Naive thymus-derived CD8-positive, alpha-beta T cell (primary cell): ENCODE measurements around the gene GUCY1A2. TPM values are rescaled to one million over a fixed set of nuclear protein-coding genes. Genes with fewer than 3 reads are reported as not detected.

Source experiments
- ATAC-seq, 2 donors: fragments of 150-1000 bp; cut with Tn5 transposase in 1 of 2; sonication (Bioruptor Pico), chemical (Tn5 transposase) in 1 of 2; 1 replicate in 1 of 2; 2 replicates in 1 of 2; pipeline ENCODE4 v1.10.0; 2021; ENCODE audit warnings: mild to moderate bottlenecking in 2 of 2, moderate library complexity in 2 of 2
- POLR2A ChIA-PET: fragments of 350-600 bp; sonication (Branson Sonifier 250); formaldehyde crosslinking; loops from one replicate; lab custom pipeline; 2021; ENCODE audit warnings: antibody characterized with exemption; lab: Charles Lee
- DNase-seq, 10 donors: peaks; one replicate each; pipeline versions ENCODE4 v3.0.0 to v3.0.0-alpha.2; 2020 to 2022
- H3K27ac Mint-ChIP-seq, 10 donors: one replicate each; pipeline ENCODE4 v1.8.0; 2020 to 2022; ENCODE audit warnings: mild to moderate bottlenecking in 10 of 10, mixed read lengths in 10 of 10, moderate library complexity in 4 of 10, inconsistent platforms in 1 of 10
- H3K27me3 Mint-ChIP-seq, 5 donors: one replicate each; pipeline ENCODE4 v1.8.0; 2021 to 2022; ENCODE audit warnings: mixed read lengths in 5 of 5
- H3K36me3 Mint-ChIP-seq, 3 donors: one replicate each; pipeline ENCODE4 v1.8.0; 2020 to 2022; ENCODE audit warnings: mixed read lengths in 3 of 3, mild to moderate bottlenecking in 2 of 3, inconsistent platforms in 1 of 3
- H3K4me1 Mint-ChIP-seq, 4 donors: one replicate each; pipeline ENCODE4 v1.8.0; 2021 to 2022; ENCODE audit warnings: mixed read lengths in 4 of 4
- H3K4me3 Mint-ChIP-seq, 10 donors: one replicate each; pipeline ENCODE4 v1.8.0; 2020 to 2022; ENCODE audit warnings: mild to moderate bottlenecking in 10 of 10, mixed read lengths in 10 of 10, moderate library complexity in 6 of 10, inconsistent platforms in 1 of 10
- H3K9me3 Mint-ChIP-seq, 9 donors: one replicate each; pipeline ENCODE4 v1.8.0; 2020 to 2022; ENCODE audit warnings: mixed read lengths in 9 of 9, mild to moderate bottlenecking in 3 of 9, inconsistent platforms in 1 of 9, moderate library complexity in 1 of 9
- polyA plus RNA-seq, 3 donors: library from polyadenylated mRNA; unstranded; fragments of 300-500 nt; fragmentation: Illumina TruSeq; gene quantifications; one replicate each; pipeline ENCODE4 v1.2.3, GENCODE V29; 2021
- total RNA-seq, 8 experiments: library from RNA in 2 of 8; stranded (reverse) in 2 of 8; gene quantifications; one replicate each; pipeline ENCODE4 v1.2.3 and lab custom pipeline; 2021 to 2026

Gene GUCY1A2
- total and polyA plus RNA-seq, 5 experiments from 2014 or later: not detected

GRCh38 chr11:106728859-106729258 lies 289.4 kb downstream of the GUCY1A2 start:
- H3K27ac Mint-ChIP-seq: no peak overlapping the region
- H3K36me3 Mint-ChIP-seq: no peaks in the 10 kb centered on the region
- H3K4me3 Mint-ChIP-seq: no peak overlapping the region
- DNase-seq (no peak), ATAC-seq (no peak)
- H3K27me3 Mint-ChIP-seq: no peaks in the 10 kb centered on the region
- H3K9me3 Mint-ChIP-seq: peaks cover 0 to 10% (median 4%) of the 10 kb centered on the region in 9 donors
- POLR2A ChIA-PET: no interaction called here
- no peaks in the 10 kb centered on the region for H3K4me1 Mint-ChIP-seq

GRCh38 chr11:106728379-106728778 lies 289.9 kb downstream of the GUCY1A2 start:
- Mint-ChIP-seq H3K36me3 (no peaks in the 10 kb centered on the region), H3K27ac (no peak overlapping the region), H3K9me3 (peaks cover 0 to 11% (median 3%) of the 10 kb centered on the region in 9 donors), H3K4me1 (no peaks in the 10 kb centered on the region), H3K27me3 (no peaks in the 10 kb centered on the region), H3K4me3 (no peak overlapping the region)
- DNase-seq (no peak), ATAC-seq (no peak)
- POLR2A ChIA-PET: no interaction called here

- no peak for ATAC-seq
- H3K4me3 Mint-ChIP-seq: no peak overlapping the region
Observed at GRCh38 chr11:106727256-106727655, 291.0 kb downstream of the GUCY1A2 start.

GRCh38 chr11:106724293-106724892 lies 293.9 kb downstream of the GUCY1A2 start:
- no peaks in the 10 kb centered on the region for H3K27me3 Mint-ChIP-seq
- no peak overlapping the region for H3K27ac Mint-ChIP-seq
- no peak for DNase-seq
- no peaks in the 10 kb centered on the region for H3K36me3 Mint-ChIP-seq
- peaks cover 0 to 13% (median 0%) of the 10 kb centered on the region in 9 donors for H3K9me3 Mint-ChIP-seq
- POLR2A ChIA-PET: no interaction called here
- H3K4me1 Mint-ChIP-seq: no peaks in the 10 kb centered on the region
- ATAC-seq: no peak
- H3K4me3 Mint-ChIP-seq: no peak overlapping the region

More at GRCh38 chr11:106727256-106727655, 291.0 kb downstream of the GUCY1A2 start:
- Mint-ChIP-seq H3K27me3 (no peaks in the 10 kb centered on the region), H3K9me3 (peaks cover 0 to 13% (median 0%) of the 10 kb centered on the region in 9 donors), H3K36me3 (no peaks in the 10 kb centered on the region), H3K27ac (no peak overlapping the region), H3K4me1 (no peaks in the 10 kb centered on the region)
- no peak for DNase-seq
- POLR2A ChIA-PET: no interaction called here

GRCh38 chr11:106723071-106723470 lies 295.2 kb downstream of the GUCY1A2 start:
- H3K27me3 Mint-ChIP-seq: no peaks in the 10 kb centered on the region
- DNase-seq (no peak), ATAC-seq (no peak)
- H3K36me3 Mint-ChIP-seq: no peaks in the 10 kb centered on the region
- H3K27ac Mint-ChIP-seq: no peak overlapping the region
- no peaks in the 10 kb centered on the region for H3K4me1 Mint-ChIP-seq
- POLR2A ChIA-PET: no interaction called here
- H3K9me3 Mint-ChIP-seq: peaks cover 0 to 13% (median 0%) of the 10 kb centered on the region in 9 donors
- no peak overlapping the region for H3K4me3 Mint-ChIP-seq

GRCh38 chr11:106717222-106717621 lies 301.1 kb downstream of the GUCY1A2 start:
- no peak for DNase-seq
- H3K4me3 Mint-ChIP-seq: no peak overlapping the region
- H3K4me1 Mint-ChIP-seq: no peaks in the 10 kb centered on the region
- H3K9me3 Mint-ChIP-seq: peaks cover 0 to 13% (median 3%) of the 10 kb centered on the region in 9 donors
- H3K27ac Mint-ChIP-seq: no peak overlapping the region
- H3K36me3 Mint-ChIP-seq: peaks cover 0 to 9% (median 0%) of the 10 kb centered on the region in 3 donors
- ATAC-seq: no peak
- POLR2A ChIA-PET: no interaction called here
- H3K27me3 Mint-ChIP-seq: peaks cover 0 to 1% (median 0%) of the 10 kb centered on the region in 5 donors

GRCh38 chr11:106714199-106714598 lies 304.1 kb downstream of the GUCY1A2 start:
- Mint-ChIP-seq H3K4me3 (no peak overlapping the region), H3K9me3 (peaks cover 0 to 19% (median 5%) of the 10 kb centered on the region in 9 donors), H3K36me3 (peaks cover 0 to 9% (median 0%) of the 10 kb centered on the region in 3 donors), H3K27me3 (peaks cover 0 to 1% (median 0%) of the 10 kb centered on the region in 5 donors), H3K27ac (no peak overlapping the region), H3K4me1 (no peaks in the 10 kb centered on the region)
- no peak for ATAC-seq
- POLR2A ChIA-PET: no interaction called here
- DNase-seq: no peak

- H3K9me3 Mint-ChIP-seq: peaks cover 0 to 19% (median 4%) of the 10 kb centered on the region in 9 donors
- H3K27ac Mint-ChIP-seq: no peak overlapping the region
- no peaks in the 10 kb centered on the region for H3K4me1 Mint-ChIP-seq
- H3K4me3 Mint-ChIP-seq: no peak overlapping the region
- ATAC-seq: no peak
- POLR2A ChIA-PET: no interaction called here
- H3K27me3 Mint-ChIP-seq: no peaks in the 10 kb centered on the region
- H3K36me3 Mint-ChIP-seq: peaks cover 0 to 5% (median 0%) of the 10 kb centered on the region in 3 donors
- DNase-seq: no peak
Observed at GRCh38 chr11:106708348-106708747, 309.9 kb downstream of the GUCY1A2 start.

- POLR2A ChIA-PET: no interaction called here
- Mint-ChIP-seq H3K27ac (no peak overlapping the region), H3K4me3 (no peak overlapping the region), H3K4me1 (no peaks in the 10 kb centered on the region), H3K9me3 (peaks cover 0 to 5% (median under 1%) of the 10 kb centered on the region in 9 donors), H3K36me3 (no peaks in the 10 kb centered on the region), H3K27me3 (no peaks in the 10 kb centered on the region)
- no peak for DNase-seq
- no peak for ATAC-seq
Observed at GRCh38 chr11:106706355-106706754, 311.9 kb downstream of the GUCY1A2 start.

- Mint-ChIP-seq H3K9me3 (peaks cover 0 to 5% (median 0%) of the 10 kb centered on the region in 9 donors), H3K4me3 (no peak overlapping the region), H3K27me3 (no peaks in the 10 kb centered on the region), H3K36me3 (no peaks in the 10 kb centered on the region), H3K4me1 (no peaks in the 10 kb centered on the region), H3K27ac (no peak overlapping the region)
- ATAC-seq: no peak
- POLR2A ChIA-PET: no interaction called here
- DNase-seq: no peak
Observed at GRCh38 chr11:106702805-106703204, 315.5 kb downstream of the GUCY1A2 start.

- Mint-ChIP-seq H3K9me3 (peaks cover 0 to 15% (median 3%) of the 10 kb centered on the region in 9 donors), H3K27ac (no peak overlapping the region), H3K4me3 (no peak overlapping the region), H3K27me3 (no peaks in the 10 kb centered on the region), H3K4me1 (no peaks in the 10 kb centered on the region), H3K36me3 (no peaks in the 10 kb centered on the region)
- DNase-seq (no peak), ATAC-seq (no peak)
- POLR2A ChIA-PET: no interaction called here
Observed at GRCh38 chr11:106697058-106697457, 321.2 kb downstream of the GUCY1A2 start.

GRCh38 chr11:106695506-106695905 lies 322.8 kb downstream of the GUCY1A2 start:
- DNase-seq: no peak
- no peaks in the 10 kb centered on the region for H3K36me3 Mint-ChIP-seq
- no peaks in the 10 kb centered on the region for H3K4me1 Mint-ChIP-seq
- H3K27me3 Mint-ChIP-seq: no peaks in the 10 kb centered on the region
- no peak for ATAC-seq
- H3K27ac Mint-ChIP-seq: no peak overlapping the region
- POLR2A ChIA-PET: no interaction called here
- H3K9me3 Mint-ChIP-seq: peaks cover 0 to 15% (median 3%) of the 10 kb centered on the region in 9 donors
- no peak overlapping the region for H3K4me3 Mint-ChIP-seq

GRCh38 chr11:106694501-106694900 lies 323.8 kb downstream of the GUCY1A2 start:
- H3K27ac Mint-ChIP-seq: no peak overlapping the region
- peaks cover 0 to 15% (median 4%) of the 10 kb centered on the region in 9 donors for H3K9me3 Mint-ChIP-seq

More at GRCh38 chr11:106694501-106694900, 323.8 kb downstream of the GUCY1A2 start:
- POLR2A ChIA-PET: no interaction called here
- DNase-seq (no peak), ATAC-seq (no peak)
- no peaks in the 10 kb centered on the region for H3K36me3 Mint-ChIP-seq
- H3K4me1 Mint-ChIP-seq: no peaks in the 10 kb centered on the region
- H3K4me3 Mint-ChIP-seq: no peak overlapping the region
- no peaks in the 10 kb centered on the region for H3K27me3 Mint-ChIP-seq
